HUES48 (cell line): Measurements from ENCODE around the gene STYK1.

Experiments used
- H3K27ac ChIP-seq: one replicate; pipeline ENCODE4 v1.7.0; 2013; ENCODE audit warnings: low read depth, low read length, inconsistent platforms
- H3K27me3 ChIP-seq: 2 replicates; pipeline ENCODE4 v1.6.1; 2013; ENCODE audit warnings: mild to moderate bottlenecking, low read length; ENCODE audit not compliant: control insufficient read depth, insufficient read depth
- H3K36me3 ChIP-seq: 2 replicates; pipeline ENCODE4 v1.6.1; 2013; ENCODE audit warnings: low read length; ENCODE audit not compliant: control insufficient read depth, insufficient read depth
- H3K4me1 ChIP-seq: 2 replicates; pipeline ENCODE4 v1.6.1; 2013; ENCODE audit warnings: mild to moderate bottlenecking, low read length; ENCODE audit not compliant: control insufficient read depth, insufficient read depth
- H3K4me3 ChIP-seq: 2 replicates; pipeline ENCODE4 v1.5.1; 2013; ENCODE audit warnings: mild to moderate bottlenecking, low read depth, low read length
- H3K9ac ChIP-seq: 2 replicates; pipeline ENCODE4 v1.6.1; 2013; ENCODE audit warnings: mild to moderate bottlenecking, low read depth, low read length, moderate library complexity
- H3K9me3 ChIP-seq: 2 replicates; pipeline ENCODE4 v1.6.1; 2013; ENCODE audit warnings: low read length; ENCODE audit not compliant: control insufficient read depth, insufficient read depth

The STYK1 gene

DNA sequence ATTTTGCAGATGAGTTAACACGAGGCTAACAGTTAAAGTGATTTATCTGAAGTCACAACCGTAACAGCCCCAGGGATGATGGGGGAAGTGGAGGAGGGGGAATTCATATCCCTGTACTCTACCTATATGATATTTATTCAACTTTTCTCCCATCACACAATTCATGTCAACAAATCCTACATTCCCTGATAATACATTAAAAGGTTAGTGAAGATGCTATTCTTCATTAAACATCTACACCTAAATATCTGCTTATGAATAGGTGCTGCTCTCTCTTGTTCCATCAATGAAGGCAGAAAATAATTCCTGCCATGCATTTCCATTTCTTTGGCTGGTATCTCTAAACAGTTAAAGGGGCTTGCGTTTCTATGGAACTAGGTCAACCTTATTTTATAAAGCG lies 42.4 kb upstream of the STYK1 start:
- Histone ChIP-seq H3K4me3 (no peak overlapping the region), H3K36me3 (peaks cover 69% of the 10 kb centered on the region), H3K4me1 (peaks cover 50% of the 10 kb centered on the region), H3K9ac (no peak overlapping the region), H3K27me3 (no peaks in the 10 kb centered on the region), H3K9me3 (no peaks in the 10 kb centered on the region), H3K27ac (peak overlapping the region; percentile 53)

DNA sequence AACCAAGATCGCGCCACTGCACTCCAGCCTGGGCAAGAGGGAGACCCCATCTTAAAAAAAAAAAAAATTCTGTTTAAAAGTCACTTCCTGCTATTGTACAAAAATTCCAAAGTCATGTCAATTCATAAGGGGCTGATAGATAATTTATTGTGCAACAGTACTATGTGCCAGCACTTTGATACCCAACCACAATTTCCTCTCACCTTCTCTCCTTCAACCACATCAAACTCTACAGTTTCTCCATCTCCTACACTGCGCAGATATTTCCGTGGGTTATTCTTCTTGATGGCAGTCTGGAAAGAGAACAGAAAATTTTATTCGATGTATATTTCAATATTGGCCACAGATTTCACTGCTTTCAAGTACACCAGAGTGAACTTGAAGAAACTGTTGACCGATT lies 41.6 kb upstream of the STYK1 start:
- Histone ChIP-seq H3K36me3 (peaks cover 77% of the 10 kb centered on the region), H3K27me3 (no peaks in the 10 kb centered on the region), H3K9me3 (no peaks in the 10 kb centered on the region)

DNA sequence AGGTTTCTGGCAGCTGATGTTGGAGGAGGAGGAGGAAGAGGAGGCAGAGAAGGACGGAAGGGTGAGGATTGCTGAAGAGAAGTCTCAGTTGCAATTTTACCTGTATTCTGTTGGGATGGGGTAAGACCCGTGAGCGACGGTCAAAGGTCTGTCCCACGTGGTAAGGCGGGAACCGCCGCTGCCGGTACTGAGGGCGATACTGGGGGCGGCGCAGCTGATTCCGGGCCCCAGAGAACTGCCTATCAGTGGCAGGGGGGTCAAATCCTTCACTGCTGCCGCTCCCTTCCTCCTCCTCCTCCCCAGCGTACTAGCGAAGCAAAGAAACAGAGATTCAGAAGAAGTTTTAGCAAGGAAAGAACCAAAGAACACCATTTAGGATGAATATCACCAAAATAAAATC lies 36.0 kb upstream of the STYK1 start:
- Histone ChIP-seq H3K4me3 (no peak overlapping the region), H3K27me3 (no peaks in the 10 kb centered on the region), H3K27ac (no peak overlapping the region), H3K4me1 (no peaks in the 10 kb centered on the region), H3K36me3 (peaks cover 96% of the 10 kb centered on the region), H3K9me3 (no peaks in the 10 kb centered on the region), H3K9ac (no peak overlapping the region)

More for the DNA sequence above, 41.6 kb upstream of the STYK1 start:
- Histone ChIP-seq H3K27ac (no peak overlapping the region), H3K9ac (no peak overlapping the region), H3K4me1 (peaks cover 42% of the 10 kb centered on the region), H3K4me3 (no peak overlapping the region)

DNA sequence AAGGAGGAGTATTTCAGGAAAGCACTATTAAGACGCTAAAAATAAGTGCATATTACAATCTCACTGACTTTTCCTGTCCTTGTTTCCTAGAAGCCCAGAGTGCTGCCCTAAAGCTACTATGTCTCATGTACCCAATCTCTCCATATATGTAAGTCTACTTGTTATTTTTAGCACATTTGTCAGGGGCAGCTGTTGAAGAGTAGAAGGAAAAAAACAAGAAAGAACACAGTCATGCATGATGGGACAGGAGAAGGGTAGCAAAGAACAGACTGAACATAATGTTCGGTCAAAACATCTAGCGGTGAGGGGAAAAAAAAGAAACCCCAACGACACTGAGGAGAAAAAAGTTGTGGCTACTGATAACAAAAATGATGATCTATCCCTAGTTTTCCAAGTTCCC lies 35.0 kb upstream of the STYK1 start:
- Histone ChIP-seq H3K4me1 (no peaks in the 10 kb centered on the region), H3K36me3 (peaks cover 96% of the 10 kb centered on the region), H3K27ac (no peak overlapping the region), H3K4me3 (no peak overlapping the region), H3K27me3 (no peaks in the 10 kb centered on the region), H3K9ac (no peak overlapping the region), H3K9me3 (no peaks in the 10 kb centered on the region)

DNA sequence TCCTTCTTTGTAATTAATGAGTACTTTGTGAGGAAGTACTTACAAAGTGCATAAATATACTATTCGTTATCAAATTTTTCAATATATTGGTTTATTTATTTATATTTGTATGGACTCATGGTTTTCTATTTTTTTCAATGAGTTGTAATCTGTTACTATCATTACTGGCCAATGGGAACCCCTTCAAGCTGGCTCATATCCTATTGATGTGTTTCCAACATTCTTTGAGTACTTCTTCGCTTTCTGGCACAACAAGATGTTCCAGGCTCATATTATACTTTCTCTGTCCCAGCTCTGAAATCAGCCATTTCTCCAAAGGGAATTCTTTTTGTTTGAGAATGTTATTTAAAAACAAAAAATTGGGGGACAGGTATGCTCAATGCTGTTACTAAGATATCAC lies 31.8 kb upstream of the STYK1 start:
- Histone ChIP-seq H3K9me3 (no peaks in the 10 kb centered on the region), H3K27ac (no peak overlapping the region), H3K36me3 (peaks cover 96% of the 10 kb centered on the region), H3K9ac (no peak overlapping the region), H3K4me1 (no peaks in the 10 kb centered on the region), H3K4me3 (no peak overlapping the region), H3K27me3 (no peaks in the 10 kb centered on the region)

DNA sequence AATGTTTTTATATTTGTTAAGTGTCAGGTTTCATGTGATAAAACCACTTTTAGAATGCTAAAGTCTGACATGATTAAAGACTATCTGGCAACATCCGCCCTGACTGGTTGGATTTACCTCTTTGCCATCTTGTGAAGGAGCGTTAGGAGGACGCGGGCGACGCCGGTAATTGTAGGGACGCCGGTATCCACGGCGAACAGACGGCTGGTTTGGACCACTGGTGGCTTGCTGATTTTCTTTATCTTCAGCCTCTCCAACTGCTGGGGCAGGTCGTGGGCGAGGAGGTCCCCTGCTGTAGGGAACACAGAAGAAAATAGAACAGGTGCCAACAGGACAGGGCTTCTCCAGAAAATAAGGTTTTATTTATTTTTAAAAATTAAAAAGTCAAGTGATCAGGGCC lies 28.0 kb upstream of the STYK1 start:
- H3K9me3 ChIP-seq, result no peaks in the 10 kb centered on the region
- no peak overlapping the region for H3K27ac ChIP-seq
- H3K4me1 ChIP-seq, result no peaks in the 10 kb centered on the region
- H3K27me3 ChIP-seq, result no peaks in the 10 kb centered on the region
- peaks cover 97% of the 10 kb centered on the region for H3K36me3 ChIP-seq
- H3K4me3 ChIP-seq, result no peak overlapping the region
- no peak overlapping the region for H3K9ac ChIP-seq

DNA sequence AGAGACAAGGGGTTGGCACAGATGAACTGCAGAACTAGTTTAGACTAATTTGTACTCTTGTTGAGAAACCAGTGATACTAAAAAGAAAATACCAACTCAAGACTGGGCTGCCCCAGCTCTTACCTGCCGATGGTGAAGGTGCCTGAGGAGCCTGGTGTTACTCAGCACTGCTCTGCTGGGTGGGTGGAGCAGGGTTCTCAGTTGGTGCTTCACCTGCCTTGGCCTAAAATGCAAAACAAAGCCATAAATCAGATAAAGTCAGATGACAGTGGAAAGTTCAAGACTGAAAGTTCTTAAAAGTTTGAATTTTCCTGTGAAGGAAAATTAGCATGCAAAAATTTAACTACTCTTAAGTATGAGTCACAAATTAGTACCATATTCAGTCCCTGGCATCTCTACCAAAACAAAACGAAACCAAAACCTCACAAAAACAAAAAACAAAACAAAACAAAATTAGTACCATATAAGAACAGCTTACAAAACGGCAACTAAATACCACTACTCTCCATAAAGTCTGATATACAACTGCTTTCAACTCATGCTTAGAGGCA lies 27.4 kb upstream of the STYK1 start:
- no peaks in the 10 kb centered on the region for H3K9me3 ChIP-seq
- no peaks in the 10 kb centered on the region for H3K27me3 ChIP-seq
- H3K4me1 ChIP-seq, result no peaks in the 10 kb centered on the region
- no peak overlapping the region for H3K27ac ChIP-seq
- H3K9ac ChIP-seq, result no peak overlapping the region
- no peak overlapping the region for H3K4me3 ChIP-seq
- H3K36me3 ChIP-seq, result peaks cover 98% of the 10 kb centered on the region

DNA sequence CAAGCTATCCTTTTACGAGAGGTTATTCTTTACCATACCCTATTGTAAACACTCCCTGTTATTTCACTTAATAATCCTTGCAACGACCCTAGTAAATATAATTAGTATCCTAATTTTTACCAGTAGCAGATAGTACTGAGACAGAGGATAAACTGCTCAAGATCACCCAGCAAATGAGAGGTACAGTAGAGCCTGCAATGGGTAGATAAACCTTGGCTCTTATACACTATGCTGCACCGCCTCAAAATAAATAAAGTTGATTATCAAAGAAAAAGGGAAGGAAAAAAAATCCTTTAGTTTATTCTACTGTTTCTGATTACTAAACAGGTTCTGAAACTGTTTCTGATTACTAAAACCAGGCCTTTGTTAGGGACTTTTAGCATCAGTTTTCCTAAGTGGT lies 26.7 kb upstream of the STYK1 start:
- Histone ChIP-seq H3K4me3 (no peak overlapping the region), H3K27me3 (no peaks in the 10 kb centered on the region), H3K9me3 (no peaks in the 10 kb centered on the region), H3K27ac (no peak overlapping the region), H3K4me1 (no peaks in the 10 kb centered on the region), H3K36me3 (peaks cover 96% of the 10 kb centered on the region), H3K9ac (no peak overlapping the region)

DNA sequence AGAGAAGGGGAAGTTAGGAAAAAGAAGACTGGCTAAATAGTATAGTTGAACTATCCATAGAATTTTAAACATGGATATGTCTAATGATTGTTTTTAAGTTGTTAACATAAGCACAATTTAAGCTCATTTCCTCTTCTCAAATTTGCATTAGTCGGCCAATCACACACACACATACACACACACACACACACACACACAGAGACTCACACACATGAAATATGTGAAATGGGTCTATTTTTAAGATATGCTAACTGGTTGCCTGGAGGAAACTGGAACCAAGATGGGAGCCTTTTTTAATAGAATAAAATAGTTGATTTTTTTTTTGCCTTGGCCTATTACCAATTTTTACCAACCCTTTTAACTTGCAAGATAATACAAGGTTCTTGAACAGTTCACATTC lies 24.0 kb upstream of the STYK1 start:
- Histone ChIP-seq H3K9me3 (no peaks in the 10 kb centered on the region), H3K4me1 (no peaks in the 10 kb centered on the region), H3K9ac (no peak overlapping the region), H3K27ac (no peak overlapping the region), H3K36me3 (peaks cover 69% of the 10 kb centered on the region), H3K4me3 (no peak overlapping the region), H3K27me3 (no peaks in the 10 kb centered on the region)

DNA sequence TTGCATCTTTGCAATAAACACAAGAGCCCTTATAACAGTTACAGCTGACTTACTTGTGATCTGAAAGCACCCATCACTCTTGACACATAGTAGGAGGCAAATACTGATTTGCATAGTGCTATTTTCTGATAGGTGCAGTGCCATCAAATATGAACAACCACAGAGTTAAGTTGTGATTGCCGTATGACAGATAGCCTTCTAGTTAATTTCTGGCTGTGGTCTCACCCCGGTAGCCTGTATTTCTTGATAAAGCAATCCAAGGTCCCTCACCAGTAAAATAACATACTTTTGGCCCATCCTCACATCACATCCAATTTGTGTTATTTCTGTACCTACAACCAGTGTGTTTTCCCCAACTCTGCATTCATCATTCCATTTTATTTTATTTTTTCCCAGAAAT lies 23.3 kb upstream of the STYK1 start:
- Histone ChIP-seq H3K27ac (no peak overlapping the region), H3K27me3 (no peaks in the 10 kb centered on the region), H3K4me1 (no peaks in the 10 kb centered on the region), H3K9ac (no peak overlapping the region), H3K9me3 (no peaks in the 10 kb centered on the region), H3K4me3 (no peak overlapping the region), H3K36me3 (peaks cover 62% of the 10 kb centered on the region)

DNA sequence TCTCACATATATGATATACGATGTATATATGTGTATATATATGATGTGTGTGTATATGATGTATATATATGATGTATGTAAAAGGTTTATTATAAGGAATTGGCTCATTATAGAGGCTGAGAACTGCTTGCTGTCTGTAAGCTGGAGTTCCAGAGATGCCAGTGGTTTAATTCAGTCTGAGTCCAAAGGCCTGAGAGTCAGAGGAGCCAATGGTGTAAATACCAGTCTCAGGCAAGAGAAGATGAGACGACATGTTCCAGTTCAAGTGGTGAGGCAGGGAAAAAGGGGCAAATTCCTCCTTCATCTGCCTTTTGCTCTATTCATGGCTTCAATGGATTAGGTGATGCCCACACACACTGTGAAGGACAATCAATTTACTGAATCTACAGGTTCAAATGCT lies 17.1 kb upstream of the STYK1 start:
- Histone ChIP-seq H3K27me3 (no peaks in the 10 kb centered on the region), H3K9me3 (no peaks in the 10 kb centered on the region), H3K4me3 (no peak overlapping the region), H3K9ac (no peak overlapping the region), H3K27ac (no peak overlapping the region), H3K4me1 (no peaks in the 10 kb centered on the region), H3K36me3 (0 out of 2 replicates have a peak, but pooled peaks cover under 1% of the 10 kb centered on the region)

DNA sequence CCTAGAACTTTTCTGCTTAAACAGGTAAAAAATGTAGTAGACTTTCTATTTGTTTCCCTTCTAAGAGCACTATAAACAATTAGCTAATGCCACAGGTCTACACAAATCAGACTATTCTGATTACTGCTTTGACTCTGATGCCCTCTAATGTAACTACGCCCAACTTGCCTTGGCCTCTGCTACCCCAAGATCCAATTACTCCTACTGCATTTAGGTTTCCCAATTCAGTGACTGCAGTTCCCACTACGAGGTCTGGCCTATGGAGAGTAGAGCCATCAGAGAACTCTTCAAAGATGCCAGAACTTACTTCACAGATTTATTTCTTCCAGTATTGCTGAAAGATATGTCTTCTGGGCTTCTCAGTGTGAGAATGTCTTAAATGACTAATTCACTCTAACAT lies 15.3 kb upstream of the STYK1 start:
- Histone ChIP-seq H3K27me3 (no peaks in the 10 kb centered on the region), H3K4me1 (no peaks in the 10 kb centered on the region), H3K27ac (no peak overlapping the region), H3K36me3 (no peaks in the 10 kb centered on the region), H3K9me3 (no peaks in the 10 kb centered on the region), H3K9ac (no peak overlapping the region), H3K4me3 (no peak overlapping the region)
